Ovary (tissue), 3 donors: ENCODE results near the gene UBXN1.
A peak's percentile ranks its signal among the peaks of the same experiment; 100 is the strongest.

Source experiments
- EP300 ChIP-seq: sonication (generic); formaldehyde crosslinking; IDR thresholded peaks from one replicate; pipeline ENCODE4 v1.6.1; 2017; ENCODE audit warnings: antibody characterized with exemption
- POLR2A ChIP-seq: fragments of 450-650 bp; IDR thresholded peaks from one replicate; pipeline ENCODE4 v1.6.1; 2017; ENCODE audit warnings: antibody characterized with exemption, mild to moderate bottlenecking, moderate library complexity
- TF ChIP-seq, protein P1 (sequence below), 3 donors: fragments of 450-650 bp in 2 of 3; fragments of 200-600 bp in 1 of 3; IDR thresholded peaks; one replicate each; pipeline versions ENCODE4 v1.5.1 to v1.8.0; 2016 to 2022; ENCODE audit warnings: antibody characterized with exemption in 3 of 3, mild to moderate bottlenecking in 1 of 3
- donor health status: DM: no; HTN: no; CAD: no.

DNA sequence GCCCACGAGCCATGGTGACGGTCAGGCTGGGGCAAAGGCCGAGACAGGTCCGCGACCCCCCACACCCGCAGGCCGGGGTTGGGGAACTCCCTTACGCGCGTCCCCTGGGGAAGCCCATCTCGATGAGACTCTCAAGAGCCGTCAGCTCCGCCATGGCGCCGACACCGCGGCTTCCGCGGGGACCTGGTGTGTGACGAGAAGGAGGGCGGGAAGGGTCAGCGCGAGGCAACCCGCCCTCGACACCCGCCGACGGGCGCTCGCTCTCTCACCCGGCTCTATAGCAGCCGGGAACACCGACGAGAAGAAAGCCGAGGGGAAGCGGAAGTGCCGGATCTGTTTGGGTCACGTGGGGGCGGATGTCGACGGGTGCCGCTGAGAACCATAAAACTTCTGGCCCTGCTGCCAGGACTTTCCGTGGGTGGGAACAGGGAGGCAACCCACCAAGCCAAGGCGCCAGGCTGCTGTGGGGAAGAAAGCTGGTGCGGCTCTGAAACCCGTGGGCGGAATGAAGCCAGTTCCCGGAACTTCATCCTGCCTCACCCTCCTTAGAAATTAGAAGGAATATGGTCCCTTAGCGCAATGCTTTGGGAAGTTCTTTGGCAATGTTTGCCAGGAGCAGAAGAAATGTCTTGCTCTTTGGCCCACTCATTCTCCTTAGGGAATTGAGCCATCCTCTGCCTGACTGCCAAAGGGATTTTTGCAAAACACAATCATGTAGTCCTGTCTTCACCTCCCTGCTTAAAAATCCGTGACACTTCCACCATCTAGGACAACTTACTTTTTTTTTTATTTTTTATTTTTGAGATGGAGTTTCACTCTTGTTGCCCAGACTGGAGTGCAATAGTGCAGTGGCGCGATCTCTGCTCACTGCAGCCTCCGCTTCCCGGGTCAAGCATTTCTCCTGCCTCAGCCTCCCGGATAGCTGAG lies at the start of gene UBXN1:
- TF ChIP-seq, protein P1, sequence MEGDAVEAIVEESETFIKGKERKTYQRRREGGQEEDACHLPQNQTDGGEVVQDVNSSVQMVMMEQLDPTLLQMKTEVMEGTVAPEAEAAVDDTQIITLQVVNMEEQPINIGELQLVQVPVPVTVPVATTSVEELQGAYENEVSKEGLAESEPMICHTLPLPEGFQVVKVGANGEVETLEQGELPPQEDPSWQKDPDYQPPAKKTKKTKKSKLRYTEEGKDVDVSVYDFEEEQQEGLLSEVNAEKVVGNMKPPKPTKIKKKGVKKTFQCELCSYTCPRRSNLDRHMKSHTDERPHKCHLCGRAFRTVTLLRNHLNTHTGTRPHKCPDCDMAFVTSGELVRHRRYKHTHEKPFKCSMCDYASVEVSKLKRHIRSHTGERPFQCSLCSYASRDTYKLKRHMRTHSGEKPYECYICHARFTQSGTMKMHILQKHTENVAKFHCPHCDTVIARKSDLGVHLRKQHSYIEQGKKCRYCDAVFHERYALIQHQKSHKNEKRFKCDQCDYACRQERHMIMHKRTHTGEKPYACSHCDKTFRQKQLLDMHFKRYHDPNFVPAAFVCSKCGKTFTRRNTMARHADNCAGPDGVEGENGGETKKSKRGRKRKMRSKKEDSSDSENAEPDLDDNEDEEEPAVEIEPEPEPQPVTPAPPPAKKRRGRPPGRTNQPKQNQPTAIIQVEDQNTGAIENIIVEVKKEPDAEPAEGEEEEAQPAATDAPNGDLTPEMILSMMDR (IDR thresholded peaks at IDR 0.05) = no peak
- TF ChIP-seq POLR2A = peak; percentile 57
- TF ChIP-seq EP300 = peak; percentile 63
